ENCODE data around the gene RRP8. TPM values are rescaled to one million over a fixed set of nuclear protein-coding genes. Genes with fewer than 3 reads are reported as not detected.

RRP8 gene
- total RNA-seq, 1 donor from 2014 or later = 14.4 TPM

GRCh38 chr11:6548641-6549040 is 54.8 kb downstream of the RRP8 start:
- ATAC-seq (no peak), DNase-seq (ENCODE audit: low spot score) (no peak)

DNA sequence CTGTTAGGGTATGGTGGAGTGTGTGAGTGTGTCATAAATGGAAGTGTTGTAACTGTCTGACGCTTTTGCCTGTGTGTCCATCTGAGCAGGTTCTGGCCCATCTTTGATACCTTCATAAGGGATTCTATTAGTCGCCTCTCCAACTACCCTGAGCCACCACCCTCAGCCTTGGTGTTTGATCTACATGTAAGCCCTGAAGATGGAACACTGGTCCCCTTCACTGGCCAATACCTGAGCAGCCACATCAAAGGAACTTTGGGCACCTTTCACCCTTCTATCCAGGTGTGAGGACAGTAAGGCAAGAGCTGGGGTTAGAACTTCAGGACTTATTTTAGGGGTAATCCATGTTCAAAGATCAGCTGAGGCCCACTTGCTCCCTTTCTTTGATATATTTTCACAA is 55.3 kb downstream of the RRP8 start:
- no peak for ATAC-seq
- DNase-seq (ENCODE audit: low spot score) = no peak

- ATAC-seq (no peak), DNase-seq (ENCODE audit: low spot score) (no peak)
These were observed 56.2 kb downstream of the RRP8 start for GRCh38 chr11:6547177-6547576.

DNA sequence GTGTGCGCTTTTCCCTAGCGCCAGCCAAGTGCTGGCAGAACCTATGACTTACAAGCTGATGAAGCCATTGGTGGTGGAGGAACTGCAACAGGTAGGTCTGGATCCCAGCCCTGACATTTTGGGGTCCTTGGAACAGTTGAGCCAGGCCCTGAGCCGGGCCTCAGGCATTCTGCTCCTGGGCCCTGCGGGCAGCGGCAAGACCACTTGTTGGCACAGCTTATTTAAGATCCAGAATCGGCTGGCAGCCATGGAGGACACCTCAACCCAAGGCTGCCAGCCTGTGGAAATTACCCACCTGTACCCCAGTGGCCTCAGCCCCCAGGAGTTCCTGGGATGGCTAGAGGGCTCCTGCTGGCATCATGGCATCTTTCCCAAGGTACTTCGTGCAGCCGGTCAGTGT is 56.7 kb downstream of the RRP8 start:
- DNase-seq (ENCODE audit: low spot score) (no peak), ATAC-seq (no peak)

DNA sequence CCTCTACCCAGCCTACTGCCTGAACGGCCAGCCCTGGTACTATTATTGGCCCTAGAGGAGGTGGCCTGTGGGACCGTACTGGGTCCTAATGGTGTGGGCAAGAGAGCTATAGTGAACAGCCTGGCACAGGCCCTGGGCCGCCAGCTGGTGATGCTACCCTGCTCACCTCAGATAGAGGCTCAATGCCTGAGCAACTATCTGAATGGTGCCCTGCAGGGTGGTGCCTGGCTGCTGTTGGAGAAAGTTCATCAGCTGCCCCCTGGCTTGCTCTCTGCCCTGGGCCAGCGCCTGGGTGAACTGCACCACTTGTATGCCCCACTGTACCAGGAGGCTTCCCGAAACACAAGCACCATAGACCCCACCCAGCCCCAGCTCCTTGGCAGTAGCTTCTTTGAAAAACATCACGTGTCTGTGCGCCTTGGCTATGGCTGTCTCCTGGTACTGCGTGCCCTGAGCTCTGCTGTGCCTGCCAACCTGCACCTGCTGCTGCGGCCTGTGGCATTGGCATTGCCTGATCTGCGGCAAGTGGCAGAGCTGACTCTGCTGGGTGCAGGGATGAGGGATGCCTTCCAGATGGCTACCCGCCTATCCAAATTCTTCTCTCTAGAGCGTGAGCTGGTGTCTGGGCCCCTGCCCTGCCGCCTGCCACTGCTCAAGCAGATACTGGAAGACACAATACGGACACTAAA is 57.4 kb downstream of the RRP8 start:
- ATAC-seq (no peak), DNase-seq (ENCODE audit: low spot score) (no peak)

Other genes starting within 250 kb of the RRP8 start
- 62.0 TPM for gene SMPD1, start 213.1 kb downstream of the RRP8 start, total RNA-seq
- 3.6 TPM for gene APBB1, start 184.5 kb downstream of the RRP8 start, total RNA-seq
- gene HPX, start 162.6 kb downstream of the RRP8 start, total RNA-seq = 5,455 TPM
- gene TRIM3, start 129.7 kb downstream of the RRP8 start, total RNA-seq = 7.8 TPM
- gene ARFIP2, start 122.3 kb downstream of the RRP8 start, total RNA-seq = 19.0 TPM
- gene TIMM10B, start 122.1 kb downstream of the RRP8 start, total RNA-seq = 14.2 TPM
- gene DNHD1, start 106.3 kb downstream of the RRP8 start, total RNA-seq = 10.1 TPM
- gene ILK, start 158 bp upstream of the RRP8 start, total RNA-seq = 41.1 TPM
- 52.5 TPM for gene TAF10, start 8.6 kb upstream of the RRP8 start, total RNA-seq
- gene TPP1, start 15.8 kb upstream of the RRP8 start, total RNA-seq = 62.4 TPM
- 2.5 TPM for gene DCHS1, start 52.2 kb upstream of the RRP8 start, total RNA-seq
- gene MRPL17, start 79.7 kb upstream of the RRP8 start, total RNA-seq = 13.5 TPM
- not detected for gene OR2AG2, start 168.4 kb upstream of the RRP8 start, total RNA-seq
- not detected for gene OR2AG1, start 179.4 kb upstream of the RRP8 start, total RNA-seq
- gene OR6A2, start 196.1 kb upstream of the RRP8 start, total RNA-seq = not detected
- not detected for gene OR10A5, start 242.1 kb upstream of the RRP8 start, total RNA-seq

Data from left lobe of liver (tissue), 2 donors.